GM11168 (cell line): Measurements from ENCODE around the gene PRRX1.

Experiments used
- in situ Hi-C: fragments of 300-500 bp; cut with MboI; formaldehyde crosslinking; loops from one replicate; pipeline ENCODE4 v1.12.0; 2022; ENCODE audit warnings: low sequenced_read_pairs; ENCODE audit not compliant: unreplicated experiment

PRRX1 gene

DNA sequence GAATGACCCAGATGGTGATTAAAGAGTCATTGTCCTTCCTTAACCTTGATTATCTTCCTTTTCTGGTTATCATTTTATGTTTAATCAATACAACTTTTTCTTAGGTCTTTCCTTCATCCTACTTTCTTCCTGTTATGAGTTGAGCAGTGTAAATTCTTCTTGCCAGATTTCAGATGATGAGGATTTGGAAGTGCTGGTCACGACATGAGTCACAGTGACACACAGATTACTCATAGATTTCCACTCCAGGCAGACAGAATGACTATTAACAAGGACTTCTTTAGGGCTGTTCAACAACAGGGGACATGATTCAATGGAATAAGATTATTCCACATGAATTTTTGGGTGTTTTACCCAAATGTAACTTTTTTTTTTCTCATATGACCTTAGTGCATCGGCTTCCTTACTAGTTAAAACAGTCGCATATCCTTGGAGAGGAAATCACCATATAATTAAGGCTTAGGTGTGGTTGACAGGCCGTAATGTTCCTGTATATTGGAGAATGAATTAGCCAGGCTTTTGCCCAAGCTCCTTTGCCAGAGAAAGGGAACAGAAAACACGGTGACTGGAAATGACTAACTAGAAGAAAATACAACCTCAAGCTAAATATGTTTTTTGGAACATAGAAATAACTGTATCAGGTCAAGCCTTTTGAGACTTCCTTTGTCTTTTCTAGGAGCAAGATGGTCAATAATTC is 44.2 kb downstream of the PRRX1 start:
- in situ Hi-C loops, result no loop called here

DNA sequence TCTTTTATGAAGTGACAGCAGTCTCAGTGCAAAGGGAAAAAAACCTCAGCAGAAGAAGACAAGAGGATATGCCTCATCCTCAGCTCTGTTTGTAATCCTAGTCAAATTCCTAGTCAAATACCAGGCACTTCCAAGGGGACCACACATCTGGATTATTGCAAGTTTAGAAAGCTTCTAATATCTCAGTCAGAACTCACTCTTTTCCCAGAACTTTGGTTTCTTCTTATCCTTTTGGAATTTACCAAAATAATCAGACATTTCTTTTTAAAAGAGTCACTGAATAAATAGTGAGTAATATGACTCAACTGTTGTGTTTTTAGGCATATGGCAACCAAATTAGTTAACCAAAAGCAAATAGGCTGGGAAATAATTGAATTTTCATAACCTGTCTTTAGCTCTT is 47.8 kb downstream of the PRRX1 start:
- in situ Hi-C loops, result no loop called here

DNA sequence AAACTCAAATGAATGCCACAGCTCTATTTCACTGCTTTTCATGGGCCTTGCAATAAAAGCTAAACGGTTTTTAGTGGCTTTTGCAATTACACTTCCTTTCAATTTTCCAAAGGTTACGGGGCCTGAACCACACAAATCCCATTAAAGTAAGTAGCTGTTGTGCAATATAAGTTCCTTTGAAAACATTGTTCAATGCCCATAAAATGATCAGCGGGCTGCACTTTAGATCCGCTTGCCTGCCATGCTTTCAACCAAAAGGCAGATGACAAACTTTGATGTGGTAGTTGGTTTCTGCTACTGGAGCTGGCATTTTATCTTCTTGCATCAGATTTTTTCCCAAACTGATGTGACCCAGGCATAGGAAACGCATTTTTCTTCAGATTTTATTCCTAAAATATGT is 50.2 kb downstream of the PRRX1 start:
- in situ Hi-C loops, result no loop called here

DNA sequence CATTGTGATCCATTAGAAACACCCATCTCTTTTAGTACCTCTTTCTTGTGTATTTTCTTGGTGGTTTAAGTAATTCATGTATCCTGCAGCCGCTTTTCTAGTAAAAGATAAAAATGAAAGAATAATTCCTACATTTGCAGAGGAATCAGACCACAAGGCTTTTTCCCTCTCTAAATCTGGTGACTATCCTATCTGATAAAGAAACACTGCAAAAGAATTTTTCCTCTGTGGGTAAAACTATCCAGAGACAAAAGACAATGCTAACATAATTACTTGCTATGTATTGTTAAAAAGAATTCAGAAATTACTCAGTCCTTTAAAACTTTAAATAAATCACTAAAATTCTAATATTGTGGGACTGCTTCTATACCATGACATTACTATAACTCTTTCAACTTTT is 51.0 kb downstream of the PRRX1 start:
- in situ Hi-C loops, result no loop called here

DNA sequence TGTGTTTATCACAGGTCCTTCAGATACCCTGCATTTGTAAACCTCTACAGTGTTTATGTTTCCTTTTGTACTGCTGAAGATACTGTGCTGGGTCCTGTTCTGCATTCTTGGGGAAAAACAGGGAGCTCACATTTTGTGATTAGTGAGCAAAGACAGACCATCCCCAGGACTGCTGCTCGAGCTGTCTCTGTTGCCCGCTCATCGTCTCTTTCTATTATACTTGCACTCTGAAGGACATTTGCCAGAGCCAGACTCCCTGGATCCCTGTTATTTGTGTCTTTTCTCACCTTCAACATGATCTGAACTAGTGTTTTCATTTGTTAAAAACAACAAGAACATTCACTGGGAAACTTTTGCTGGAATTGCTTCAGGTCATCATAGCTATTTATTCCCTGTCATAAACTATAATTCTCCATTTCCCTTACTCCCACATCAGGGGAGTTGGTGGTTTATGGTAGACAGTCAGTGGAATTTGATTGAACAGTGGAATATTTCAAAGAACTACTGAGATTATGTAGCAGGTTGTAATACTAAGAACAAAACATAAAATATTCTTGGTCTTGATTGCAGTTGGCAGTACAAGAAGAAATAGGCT is 53.0 kb downstream of the PRRX1 start:
- in situ Hi-C loops, result no loop called here

DNA sequence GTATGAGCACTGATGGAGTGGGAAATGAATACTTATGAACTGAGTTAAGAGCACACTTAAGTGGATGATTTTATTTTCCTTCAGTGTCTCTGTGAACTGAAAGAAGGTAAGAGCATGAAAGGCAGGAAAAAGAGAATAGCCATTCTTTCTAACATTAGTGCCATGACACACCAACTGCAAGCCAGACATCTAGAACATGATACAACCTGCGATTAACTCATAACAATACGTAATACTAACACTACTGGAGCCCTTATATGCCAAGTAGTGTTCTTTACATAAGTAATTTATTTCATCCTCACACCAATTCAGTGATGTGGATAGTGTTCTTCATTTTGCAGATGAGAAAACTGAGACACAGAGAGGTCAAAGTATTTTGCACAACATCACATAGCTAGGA is 56.7 kb downstream of the PRRX1 start:
- in situ Hi-C loops, result no loop called here

DNA sequence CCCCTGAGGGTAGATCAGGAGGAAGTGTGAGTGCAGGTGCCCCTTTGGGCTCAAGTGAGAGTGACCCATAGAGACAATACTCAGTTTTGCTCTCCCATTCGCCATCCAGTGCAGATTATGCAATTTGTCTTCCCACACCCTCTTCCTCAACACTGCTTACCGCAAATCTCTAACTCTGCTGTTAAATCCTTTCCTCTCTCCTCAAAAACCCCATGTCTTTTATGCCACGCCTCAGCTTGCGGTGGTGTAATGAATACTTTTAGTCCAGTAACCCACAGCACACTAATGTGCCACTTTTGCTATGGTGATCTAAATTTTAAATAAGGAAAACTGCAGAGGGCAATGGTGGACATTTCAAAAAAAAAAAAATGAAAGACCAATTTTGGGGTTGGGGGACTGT is 57.7 kb downstream of the PRRX1 start:
- in situ Hi-C loops, result no loop called here

DNA sequence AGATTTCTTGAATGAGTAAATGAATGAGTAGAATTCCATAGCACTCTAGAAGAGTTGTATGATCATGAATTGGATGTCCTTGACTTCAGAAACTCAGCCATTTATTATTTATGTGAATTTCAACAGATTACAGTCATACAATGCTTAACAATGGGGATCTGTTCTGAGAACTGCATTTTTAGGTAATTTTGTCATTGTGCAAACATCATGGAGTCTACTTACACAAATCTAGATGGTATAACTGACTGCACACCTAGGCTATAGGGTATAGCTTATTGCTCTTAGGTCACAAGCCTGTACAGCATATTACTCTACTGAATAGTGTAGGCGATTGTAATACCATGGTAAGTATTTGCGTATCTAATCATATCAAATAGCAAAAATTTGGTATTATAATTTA is 59.6 kb downstream of the PRRX1 start:
- in situ Hi-C loops, result no loop called here

DNA sequence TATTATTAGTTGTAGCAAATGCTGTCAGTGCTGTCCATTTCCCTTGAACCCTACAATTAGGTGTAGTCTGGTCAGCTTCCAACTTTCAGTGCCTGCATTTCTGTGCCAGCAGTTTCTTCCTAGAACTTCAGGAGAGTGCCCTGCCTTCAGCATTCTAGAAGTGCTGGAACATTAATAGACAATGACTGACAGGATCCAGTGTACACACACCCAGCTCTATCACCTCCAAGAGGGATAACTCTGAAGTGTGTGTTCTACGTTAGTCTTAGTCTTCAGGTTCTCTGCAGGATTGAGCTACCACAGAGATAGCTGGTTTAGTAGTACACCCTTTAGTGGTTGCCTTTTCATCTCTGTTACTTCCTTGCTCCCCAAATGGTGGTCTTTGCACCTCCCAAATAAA is 61.4 kb downstream of the PRRX1 start:
- in situ Hi-C loops, result no loop called here

DNA sequence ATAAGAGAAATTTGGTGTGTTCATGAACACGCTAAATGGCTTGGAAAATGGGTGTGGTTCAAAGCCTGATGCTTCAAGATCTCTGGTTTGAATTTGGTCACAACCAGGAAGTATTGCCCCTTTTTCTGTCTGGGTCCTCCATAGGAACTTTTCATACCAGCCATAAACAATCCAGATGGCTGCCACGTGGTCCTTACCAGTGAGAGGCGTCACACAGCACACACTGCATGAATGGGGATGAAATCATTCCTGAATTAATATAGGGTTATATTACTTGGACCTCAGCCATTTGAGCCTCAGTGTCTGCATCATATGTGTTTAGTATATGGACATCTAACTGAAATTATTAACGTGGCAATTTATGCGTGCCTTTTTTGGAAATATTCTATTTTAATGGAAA is 64.0 kb downstream of the PRRX1 start:
- in situ Hi-C loops, result no loop called here

DNA sequence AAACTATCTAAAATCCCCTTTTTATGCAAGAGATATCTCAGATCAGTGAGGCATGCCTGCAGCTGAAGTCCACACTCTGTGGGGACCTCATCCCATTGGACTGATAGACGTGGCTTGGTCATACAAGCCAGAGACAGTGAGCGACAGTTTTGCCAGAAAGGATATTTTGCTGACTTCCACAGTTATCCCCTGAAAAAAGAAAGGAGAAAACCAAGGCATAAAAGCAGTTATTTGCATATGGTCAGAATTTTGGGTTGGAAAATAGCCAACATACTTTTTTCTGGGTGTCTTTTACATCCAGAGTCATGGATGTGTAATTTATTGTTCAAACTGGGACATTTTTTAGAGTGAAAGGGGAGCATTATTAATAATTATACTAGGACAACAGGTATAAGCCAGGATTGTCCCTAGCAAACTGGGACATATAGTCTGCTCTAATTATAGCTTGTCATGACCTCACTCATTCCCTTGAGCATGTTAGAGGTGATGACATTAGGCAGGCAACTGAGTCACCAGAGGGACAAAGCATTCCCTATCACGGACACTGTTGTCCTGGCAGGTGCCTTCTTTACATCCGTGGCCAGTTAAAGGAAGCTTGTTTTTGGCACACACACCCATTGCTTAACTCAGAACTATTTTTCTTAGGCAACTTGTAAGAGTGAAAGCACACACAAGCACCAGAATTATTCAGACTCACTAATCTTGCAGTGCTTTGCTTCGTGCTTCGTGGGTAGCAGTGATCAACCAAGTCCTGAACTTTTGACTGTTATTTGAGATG is 65.5 kb downstream of the PRRX1 start:
- in situ Hi-C loops, result no loop called here

DNA sequence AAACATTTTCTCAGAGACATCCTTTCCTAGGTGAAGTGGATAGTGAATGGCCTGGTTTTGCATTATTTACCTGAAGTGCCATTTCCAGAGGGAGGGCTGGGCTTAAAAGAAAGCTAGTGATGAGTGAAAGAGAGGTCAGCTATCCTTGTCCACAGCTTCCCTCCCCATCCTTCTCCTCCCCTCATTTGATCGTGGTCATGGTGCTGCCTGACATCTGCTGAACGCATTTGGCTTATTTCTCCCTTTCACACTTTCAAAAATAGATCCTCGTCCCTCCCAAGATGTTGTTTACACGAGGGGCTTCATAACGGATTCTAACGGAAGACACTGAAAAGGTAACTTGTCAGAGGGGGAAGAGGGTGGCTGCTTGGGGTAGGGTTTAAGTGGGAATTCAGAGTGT is 66.1 kb downstream of the PRRX1 start:
- in situ Hi-C loops, result no loop called here

DNA sequence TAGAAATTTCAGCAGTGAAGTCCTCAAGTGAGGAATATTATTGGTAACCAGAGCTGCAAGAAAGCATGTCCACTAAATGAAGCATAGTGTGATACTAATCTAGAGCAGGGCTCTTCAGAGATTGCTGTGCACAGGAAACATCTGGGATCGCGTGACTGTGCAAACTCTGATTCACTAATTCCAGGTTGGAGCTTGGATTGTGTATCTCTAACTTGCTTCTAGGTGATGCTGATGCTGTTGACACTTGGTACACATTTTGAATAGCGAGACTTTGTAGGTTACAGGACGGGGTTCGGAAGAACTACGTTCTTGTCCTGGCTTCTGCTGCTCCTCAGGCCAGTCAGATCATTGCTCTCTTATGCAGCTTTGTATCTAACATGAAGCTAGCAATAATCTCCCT is 66.5 kb downstream of the PRRX1 start:
- in situ Hi-C loops, result no loop called here

DNA sequence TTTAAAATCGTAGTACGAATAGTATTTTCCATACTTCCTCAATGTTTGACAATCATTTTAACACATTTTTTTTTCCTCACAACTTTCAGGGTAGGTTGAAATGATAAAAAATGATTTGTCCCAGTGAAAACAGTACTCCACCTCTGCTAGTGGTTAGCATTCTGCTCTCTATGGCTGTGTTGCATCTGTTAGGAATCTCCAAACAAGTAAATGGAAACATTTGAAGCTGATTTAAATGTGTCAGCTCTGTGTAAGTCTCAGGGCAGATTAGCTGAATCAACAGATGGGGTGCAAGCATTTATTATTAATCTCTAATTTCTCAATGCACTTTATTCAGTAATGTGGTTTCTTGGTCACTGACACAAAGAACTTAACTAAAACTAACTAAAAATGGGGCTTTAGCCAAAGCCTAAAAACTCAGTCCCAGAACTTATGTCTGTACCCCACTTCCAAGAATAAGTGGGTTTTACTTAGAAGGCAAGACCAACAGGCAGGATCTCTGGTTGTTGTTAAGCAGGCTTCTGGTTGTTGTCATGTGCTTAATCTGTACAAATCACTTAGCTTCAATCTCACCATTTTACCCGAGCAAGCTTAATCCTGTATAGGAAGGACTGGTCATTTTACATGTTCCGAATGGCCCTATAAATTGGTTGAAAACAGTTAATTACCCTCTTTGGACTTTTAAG is 67.8 kb downstream of the PRRX1 start:
- in situ Hi-C loops, result no loop called here

DNA sequence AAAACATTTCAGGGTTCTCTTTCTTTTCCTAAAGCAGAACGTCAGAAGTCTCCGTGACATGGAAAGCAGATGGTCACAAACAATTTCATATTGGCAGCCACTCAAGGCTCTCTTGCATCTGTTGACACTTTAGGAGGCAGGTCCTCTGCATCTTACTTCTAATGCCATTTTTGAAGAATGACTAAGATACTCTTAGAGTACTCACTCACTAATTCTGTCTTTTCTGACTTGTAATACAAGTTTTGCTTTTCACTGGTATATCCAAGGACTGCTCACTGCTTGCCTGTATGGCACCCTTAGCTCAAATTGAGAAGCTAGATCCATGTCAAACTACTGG is 68.3 kb downstream of the PRRX1 start:
- in situ Hi-C loops, result no loop called here

DNA sequence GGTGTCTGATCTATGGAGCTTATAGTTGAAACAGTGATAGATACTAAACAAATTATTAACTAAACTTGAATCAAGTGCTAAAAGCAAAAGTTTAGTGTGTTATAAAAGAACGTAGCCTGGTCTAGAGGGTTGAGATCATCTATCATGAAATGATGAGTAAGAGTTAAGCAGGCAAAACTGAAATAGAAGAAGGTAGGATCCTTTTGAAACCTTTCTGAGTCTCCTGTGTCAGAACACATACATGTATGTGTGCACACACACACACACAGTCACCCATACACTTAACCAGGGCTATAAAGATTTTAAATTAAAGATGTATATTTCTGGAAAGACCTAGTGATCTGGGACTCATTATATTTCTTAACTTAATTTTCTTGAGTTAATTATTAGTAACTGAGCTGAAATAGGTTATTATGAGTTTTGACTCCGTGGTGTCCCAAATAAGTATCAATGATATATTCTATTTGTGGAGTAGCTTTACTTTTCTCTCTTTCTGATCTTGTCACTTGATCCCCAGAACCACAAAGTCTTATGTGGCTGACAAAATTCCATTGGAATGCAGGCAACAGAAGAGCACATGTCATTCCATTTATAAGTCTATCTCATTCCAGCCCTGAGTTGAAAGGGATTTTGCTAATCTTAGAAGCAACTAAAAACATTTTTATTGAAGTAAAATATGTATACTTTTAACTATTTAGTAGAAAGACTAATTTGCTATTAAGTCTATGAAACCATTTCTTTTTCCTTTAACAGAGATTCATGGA is 70.7 kb downstream of the PRRX1 start:
- in situ Hi-C loops, result no loop called here

DNA sequence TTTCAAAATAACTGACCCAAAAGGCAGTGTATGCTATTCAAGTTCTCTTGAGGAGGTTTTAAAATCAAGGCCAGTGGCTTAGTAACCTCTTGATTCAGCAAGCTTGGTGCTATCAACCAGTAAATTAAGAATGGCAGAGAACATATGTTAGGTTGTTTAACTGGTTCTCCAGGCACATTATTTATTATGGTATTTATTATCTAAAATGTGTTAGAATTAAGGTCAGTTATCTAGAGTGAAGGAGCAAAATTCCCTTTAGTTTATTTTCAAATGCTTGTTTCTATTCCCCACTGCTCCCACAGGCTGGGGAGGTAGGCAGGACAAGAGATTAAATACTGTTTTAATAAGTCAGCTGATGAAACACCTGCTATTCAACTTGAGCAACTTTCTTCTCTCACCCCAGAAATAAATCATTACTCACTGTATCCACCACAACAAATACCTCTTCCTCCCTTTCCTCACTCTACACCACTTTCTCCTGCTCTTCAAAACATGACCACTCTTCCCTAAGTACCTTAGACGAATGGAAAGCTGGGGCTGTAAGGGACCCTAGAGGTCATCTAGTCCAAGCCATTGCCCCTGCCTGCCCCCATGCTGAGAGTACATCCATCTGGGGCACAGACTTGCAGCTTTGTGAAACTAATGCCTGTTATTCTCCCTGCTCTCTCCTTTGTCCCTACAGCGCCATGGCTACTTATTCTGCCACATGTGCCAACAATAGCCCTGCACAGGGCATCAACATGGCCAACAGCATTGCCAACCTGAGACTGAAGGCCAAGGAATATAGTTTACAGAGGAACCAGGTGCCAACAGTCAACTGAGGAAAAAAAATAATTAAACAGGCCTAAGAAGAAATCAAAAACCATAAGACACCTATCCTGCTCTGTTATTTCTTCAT is 71.7 kb downstream of the PRRX1 start:
- in situ Hi-C loops, result no loop called here

DNA sequence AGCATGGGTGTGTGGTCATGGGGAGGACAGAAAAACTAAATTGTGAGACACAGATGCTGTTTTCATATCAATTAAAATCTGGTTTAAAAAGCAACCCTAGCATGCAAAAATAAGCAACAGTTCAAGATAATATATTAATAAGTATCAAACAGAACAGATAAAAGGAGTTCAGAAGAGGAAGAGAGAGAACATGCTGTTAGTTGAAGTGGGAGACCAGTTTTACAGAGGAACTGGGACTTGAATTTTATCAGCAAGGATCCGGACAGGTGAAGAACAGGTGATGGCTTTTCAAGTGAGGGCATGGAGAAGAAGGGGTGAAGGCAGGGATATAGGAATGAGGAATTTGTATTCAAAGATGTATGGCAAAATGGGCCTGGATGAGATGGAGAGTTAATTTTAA is 75.9 kb downstream of the PRRX1 start:
- in situ Hi-C loops, result no loop called here

DNA sequence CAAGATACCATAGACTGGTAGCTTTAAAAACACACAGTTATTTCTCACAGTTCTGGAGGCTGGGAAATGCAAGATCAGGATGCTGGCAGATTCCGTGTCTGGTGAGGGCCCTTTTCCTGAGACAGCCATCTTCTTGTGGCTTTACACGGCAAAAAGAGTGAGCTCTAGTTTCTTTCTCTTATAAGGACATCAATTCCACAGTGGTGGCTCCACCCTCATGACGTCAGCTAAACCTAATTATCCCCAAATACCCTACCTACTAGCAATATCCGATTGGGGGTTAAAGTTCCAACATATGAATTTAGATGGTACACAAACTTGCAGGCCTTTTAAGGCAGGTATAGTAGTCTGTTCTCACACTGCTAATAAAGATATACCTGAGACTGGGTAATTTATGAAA is 77.7 kb downstream of the PRRX1 start:
- in situ Hi-C loops, result no loop called here

DNA sequence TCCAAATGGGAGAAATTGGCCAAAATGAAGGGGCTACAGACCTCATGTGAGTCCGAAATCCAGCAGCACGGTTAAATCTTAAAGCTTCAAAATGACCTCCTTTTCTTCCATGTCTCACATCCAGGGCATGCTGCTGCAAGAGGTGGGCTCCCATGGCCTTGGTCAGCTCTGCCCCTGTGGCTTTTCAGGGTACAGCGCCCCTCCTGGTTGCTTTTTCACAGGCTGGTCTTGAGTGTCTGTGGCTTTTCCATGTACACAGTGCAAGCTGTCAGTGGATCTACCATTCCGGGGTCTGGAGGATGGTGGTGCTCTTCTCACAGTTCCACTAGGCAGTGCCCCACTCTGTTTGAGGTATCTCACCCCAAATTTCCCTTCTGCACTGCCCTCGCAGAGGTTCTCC is 78.7 kb downstream of the PRRX1 start:
- in situ Hi-C loops, result no loop called here
